Trophoblast cell (in vitro differentiated cells and primary cell): ENCODE results near the gene CRISPLD2.
"Not testable (repeated sequence)": the region's sequence is repeated elsewhere in the genome, so short reads cannot be mapped to it uniquely, and the experiment has no call there.

Source experiments
- DNase-seq, 2 donors: peaks; one replicate each; pipeline ENCODE4 v3.0.0-alpha.2; 2016
- H2AFZ ChIP-seq: 2 replicates; pipeline ENCODE4 v1.6.1; 2013; ENCODE audit warnings: low read length, moderate library complexity, mild to moderate bottlenecking; ENCODE audit not compliant: insufficient read depth, poor library complexity
- H2AK5ac ChIP-seq: 2 replicates; pipeline ENCODE4 v1.6.1; 2013; ENCODE audit warnings: mild to moderate bottlenecking, low read length
- H2BK120ac ChIP-seq: 2 replicates; pipeline ENCODE4 v1.6.1; 2013; ENCODE audit warnings: low read length, mild to moderate bottlenecking, moderate library complexity; ENCODE audit not compliant: insufficient read depth, poor library complexity
- H2BK12ac ChIP-seq: 2 replicates; pipeline ENCODE4 v1.6.1; 2013; ENCODE audit warnings: mild to moderate bottlenecking, low read length, moderate library complexity
- H2BK5ac ChIP-seq: 2 replicates; pipeline ENCODE4 v1.6.1; 2013; ENCODE audit warnings: low read length, low read depth, moderate library complexity, mild to moderate bottlenecking; ENCODE audit not compliant: poor library complexity
- H3K14ac ChIP-seq: 2 replicates; pipeline ENCODE4 v1.6.1; 2013; ENCODE audit warnings: mild to moderate bottlenecking, low read length
- H3K18ac ChIP-seq: 2 replicates; pipeline ENCODE4 v1.6.1; 2013; ENCODE audit warnings: mild to moderate bottlenecking, low read length
- H3K23ac ChIP-seq: 2 replicates; pipeline ENCODE4 v1.6.1; 2013; ENCODE audit warnings: low read length
- H3K27ac ChIP-seq: 2 replicates; pipeline ENCODE4 v1.5.1; 2013; ENCODE audit warnings: low read depth, mild to moderate bottlenecking, inconsistent platforms, low read length, moderate library complexity
- H3K27me3 ChIP-seq: 2 replicates; pipeline ENCODE4 v1.6.1; 2013; ENCODE audit warnings: inconsistent platforms, mild to moderate bottlenecking, low read length, moderate library complexity; ENCODE audit not compliant: insufficient read depth
- H3K36me3 ChIP-seq, 2 experiments: 1 replicate in 1 of 2; 2 replicates in 1 of 2; pipeline ENCODE4 v1.6.1; 2013; ENCODE audit warnings: low read length in 2 of 2, mild to moderate bottlenecking in 2 of 2, moderate library complexity in 1 of 2; ENCODE audit not compliant: insufficient read depth in 2 of 2, control insufficient read depth in 1 of 2
- H3K4ac ChIP-seq: 2 replicates; pipeline ENCODE4 v1.6.1; 2013; ENCODE audit warnings: low read depth, mild to moderate bottlenecking, low read length, moderate library complexity
- H3K4me1 ChIP-seq, 2 experiments: 1 replicate in 1 of 2; 2 replicates in 1 of 2; pipeline ENCODE4 v1.6.1; 2013; ENCODE audit warnings: low read length in 2 of 2, mild to moderate bottlenecking in 2 of 2, moderate library complexity in 1 of 2; ENCODE audit not compliant: insufficient read depth in 2 of 2, control insufficient read depth in 1 of 2
- H3K4me2 ChIP-seq: 2 replicates; pipeline ENCODE4 v1.6.1; 2013; ENCODE audit warnings: inconsistent platforms, mild to moderate bottlenecking, low read length, moderate library complexity
- H3K4me3 ChIP-seq: 2 replicates; pipeline ENCODE4 v1.5.1; 2013; ENCODE audit warnings: mild to moderate bottlenecking, low read depth, low read length, inconsistent platforms
- H3K79me1 ChIP-seq: one replicate; pipeline ENCODE4 v1.6.1; 2013; ENCODE audit warnings: low read length
- H3K79me2 ChIP-seq: 2 replicates; pipeline ENCODE4 v1.6.1; 2013; ENCODE audit warnings: low read length, mild to moderate bottlenecking; ENCODE audit not compliant: control insufficient read depth, insufficient read depth, poor library complexity
- H3K9ac ChIP-seq: 2 replicates; pipeline ENCODE4 v1.6.1; 2013; ENCODE audit warnings: mild to moderate bottlenecking, low read length
- H3K9me3 ChIP-seq: 2 replicates; pipeline ENCODE4 v1.6.1; 2013; ENCODE audit warnings: low read depth, mild to moderate bottlenecking, control low read depth, inconsistent platforms, low read length; ENCODE audit not compliant: insufficient read depth
- H4K12ac ChIP-seq: 2 replicates; pipeline ENCODE4 v1.6.1; 2013; ENCODE audit warnings: low read depth, mild to moderate bottlenecking, low read length, moderate library complexity
- H4K8ac ChIP-seq: 2 replicates; pipeline ENCODE4 v1.6.1; 2013; ENCODE audit warnings: low read depth, mild to moderate bottlenecking, low read length, moderate library complexity
- H4K91ac ChIP-seq: one replicate; pipeline ENCODE4 v1.6.1; 2013; ENCODE audit warnings: low read depth, mild to moderate bottlenecking, low read length, moderate library complexity
- WGBS: extraction: QIAGEN DNeasy Blood & Tissue Kit; methylation state at CpG from one replicate; pipeline ENCODE4 v1.1.7; 2013; ENCODE audit warnings: missing lambda C conversion rate; ENCODE audit not compliant: insufficient read length, insufficient coverage; ENCODE audit errors: extremely low coverage; 5-methylcytosine and 5-hydroxymethylcytosine counted together

Gene CRISPLD2

DNA sequence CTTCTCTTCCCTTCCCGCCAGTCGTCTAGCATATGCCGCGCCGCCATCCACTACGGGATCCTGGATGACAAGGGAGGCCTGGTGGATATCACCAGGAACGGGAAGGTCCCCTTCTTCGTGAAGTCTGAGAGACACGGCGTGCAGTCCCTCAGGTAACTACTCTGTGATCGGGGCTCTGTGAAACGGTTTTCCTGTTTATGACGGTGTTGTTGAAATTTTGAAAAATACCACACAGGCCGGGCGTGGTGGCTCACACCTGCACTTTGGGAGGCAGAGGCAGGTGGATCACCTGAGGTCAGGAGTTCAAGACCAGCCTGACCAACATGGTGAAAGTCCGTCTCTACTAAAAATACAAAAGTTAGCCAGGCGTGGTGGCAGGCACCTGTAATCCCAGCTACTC is 53.2 kb downstream of the CRISPLD2 start:
- not testable (repeated sequence) for H3K4ac ChIP-seq, H2AFZ ChIP-seq, H3K18ac ChIP-seq, H2BK5ac ChIP-seq, H3K23ac ChIP-seq, H3K4me1 ChIP-seq, H4K91ac ChIP-seq, H3K79me1 ChIP-seq, H3K14ac ChIP-seq, H3K9ac ChIP-seq, H3K4me2 ChIP-seq, H2BK12ac ChIP-seq, H3K9me3 ChIP-seq, H3K27me3 ChIP-seq, H4K8ac ChIP-seq, H3K27ac ChIP-seq, H4K12ac ChIP-seq, H3K4me3 ChIP-seq, H2AK5ac ChIP-seq, H2BK120ac ChIP-seq, H3K79me2 ChIP-seq
- no CpG with 5 or more reads among the region's 17 CpGs for WGBS
- DNase-seq: peak; percentile 53 to 66
- H3K36me3 ChIP-seq: peaks cover 58 to 67% of the 10 kb centered on the region in 2 experiments

DNA sequence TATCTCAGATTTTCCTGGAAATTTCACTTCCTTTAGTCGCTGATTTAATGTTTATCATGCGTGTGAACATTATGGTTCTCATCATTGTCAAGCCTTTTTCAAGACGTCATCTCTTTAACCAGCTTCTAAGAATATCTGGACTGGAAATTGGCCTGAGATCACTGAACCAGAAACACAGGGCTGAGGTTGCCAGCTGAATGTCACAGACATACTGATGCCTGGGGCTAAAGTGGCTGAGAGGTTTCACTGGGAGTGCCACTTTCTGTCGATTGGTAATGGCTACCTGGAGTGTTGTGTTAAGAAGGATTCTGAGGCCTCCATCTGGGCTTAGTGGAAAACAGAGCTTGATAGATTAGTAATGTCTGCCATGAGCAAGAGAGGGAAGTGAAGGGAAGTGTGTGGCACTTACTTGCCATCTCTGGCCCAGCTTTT is 54.2 kb downstream of the CRISPLD2 start:
- Histone ChIP-seq H3K18ac (no peak overlapping the region), H3K4ac (no peak overlapping the region), H4K8ac (no peak overlapping the region), H3K36me3 (peaks cover 54 to 66% of the 10 kb centered on the region in 2 experiments), H3K4me2 (no peak overlapping the region), H3K14ac (no peak overlapping the region), H3K23ac (peak overlapping the region; percentile 58), H2BK120ac (no peak overlapping the region), H2AK5ac (no peak overlapping the region), H3K4me1 (peaks cover 0 to 5% of the 10 kb centered on the region in 2 experiments), H3K27ac (no peak overlapping the region), H3K79me1 (peaks cover 5% of the 10 kb centered on the region), H3K4me3 (no peak overlapping the region), H3K79me2 (no peaks in the 10 kb centered on the region), H3K9ac (no peak overlapping the region), H2BK12ac (no peak overlapping the region), H3K9me3 (peaks cover 1% of the 10 kb centered on the region), H2AFZ (no peak overlapping the region), H2BK5ac (no peak overlapping the region), H4K12ac (no peak overlapping the region), H4K91ac (no peak overlapping the region), H3K27me3 (no peaks in the 10 kb centered on the region)
- peak; percentile 93 to 98 for DNase-seq
- no CpG with 5 or more reads among the region's 4 CpGs for whole genome bisulfite sequencing

DNA sequence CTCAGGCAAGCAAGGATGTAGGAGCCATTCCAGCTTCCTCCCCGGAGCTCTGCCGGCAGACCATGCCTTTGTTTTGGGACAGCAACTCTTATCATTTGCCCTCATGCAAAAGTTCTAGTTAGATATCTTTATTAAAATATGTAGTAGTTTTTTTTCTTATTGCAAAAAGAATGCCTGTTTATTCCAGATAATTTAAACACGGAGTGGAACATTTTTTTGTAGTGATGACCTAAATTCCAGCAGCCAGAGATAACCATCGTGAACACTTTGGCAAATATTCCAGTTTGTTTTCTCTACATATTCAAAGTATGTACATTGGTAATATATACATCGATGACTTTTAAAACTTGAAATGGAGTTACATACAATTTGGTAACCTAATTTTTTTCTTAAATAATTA is 54.8 kb downstream of the CRISPLD2 start:
- Histone ChIP-seq H3K27ac (no peak overlapping the region), H3K79me1 (peaks cover 5% of the 10 kb centered on the region), H3K4me3 (no peak overlapping the region), H3K27me3 (no peaks in the 10 kb centered on the region), H3K36me3 (peaks cover 48 to 61% of the 10 kb centered on the region in 2 experiments), H3K4ac (no peak overlapping the region), H3K4me2 (no peak overlapping the region), H2AFZ (no peak overlapping the region), H3K9ac (no peak overlapping the region), H2BK5ac (no peak overlapping the region), H3K14ac (no peak overlapping the region), H3K4me1 (peaks cover 0 to 9% of the 10 kb centered on the region in 2 experiments), H4K8ac (no peak overlapping the region), H2BK12ac (no peak overlapping the region), H2BK120ac (no peak overlapping the region), H3K79me2 (no peaks in the 10 kb centered on the region), H3K9me3 (peaks cover 1% of the 10 kb centered on the region), H4K12ac (no peak overlapping the region), H2AK5ac (no peak overlapping the region), H3K18ac (no peak overlapping the region), H4K91ac (no peak overlapping the region), H3K23ac (no peak overlapping the region)
- DNase-seq: peak; percentile 53 to 89
- no CpG with 5 or more reads among the region's 5 CpGs for WGBS

DNA sequence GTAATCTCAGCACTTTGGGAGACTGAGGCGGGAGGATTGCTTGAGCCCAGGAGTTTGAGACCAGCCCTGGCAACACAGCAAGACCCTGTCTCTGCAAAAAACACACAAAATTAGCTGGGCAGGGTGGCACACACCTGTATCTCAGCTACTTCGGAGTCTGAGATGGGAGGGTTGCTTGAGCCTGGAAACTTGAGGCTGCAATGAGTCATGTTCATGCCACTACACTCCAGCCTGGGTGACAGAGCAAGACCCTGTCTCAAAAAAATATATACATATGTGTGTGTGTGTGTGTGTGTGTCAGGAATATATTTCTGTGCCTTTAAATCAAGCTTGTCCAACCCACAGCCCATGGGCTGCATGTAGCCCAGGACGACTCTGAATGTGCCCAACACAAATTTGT is 55.2 kb downstream of the CRISPLD2 start:
- Histone ChIP-seq H3K27ac (no peak overlapping the region), H3K4me1 (peaks cover 0 to 10% of the 10 kb centered on the region in 2 experiments), H2AK5ac (no peak overlapping the region), H3K18ac (no peak overlapping the region), H3K9me3 (peaks cover 1% of the 10 kb centered on the region), H3K4me3 (no peak overlapping the region), H3K36me3 (peaks cover 45 to 57% of the 10 kb centered on the region in 2 experiments), H3K14ac (no peak overlapping the region), H2BK5ac (no peak overlapping the region), H3K9ac (no peak overlapping the region), H4K8ac (no peak overlapping the region), H3K79me1 (peaks cover 5% of the 10 kb centered on the region), H3K27me3 (no peaks in the 10 kb centered on the region), H2BK120ac (no peak overlapping the region), H2BK12ac (no peak overlapping the region), H4K12ac (no peak overlapping the region), H3K79me2 (no peaks in the 10 kb centered on the region), H3K4me2 (no peak overlapping the region), H4K91ac (no peak overlapping the region), H3K23ac (no peak overlapping the region), H3K4ac (no peak overlapping the region), H2AFZ (no peak overlapping the region)
- no CpG with 5 or more reads among the region's 3 CpGs for whole genome bisulfite sequencing
- peak in 1 of 2 donors; percentile 41 for DNase-seq
